ENCODE results near the gene IGFL3. TPM values are rescaled to one million over a fixed set of nuclear protein-coding genes. Genes with fewer than 3 reads are reported as not detected.

The IGFL3 gene
- polyA plus RNA-seq, 1 donor from 2014 or later, result not detected

GRCh38 chr19:46115396-46116106 is 8.9 kb downstream of the IGFL3 start:
- H3K9me3 ChIP-seq (ENCODE audit: low read length), result no peaks in the 10 kb centered on the region
- no peak overlapping the region for H2AFZ ChIP-seq (ENCODE audit: low read depth, low read length)
- H3K79me2 ChIP-seq (replicated peaks; ENCODE audit: insufficient read depth, low read length), result no peaks in the 10 kb centered on the region
- no peaks in the 10 kb centered on the region for H3K36me3 ChIP-seq (ENCODE audit: insufficient read depth, low read length)
- no peak overlapping the region for H3K4me2 ChIP-seq (ENCODE audit: low read length)
- H3K9ac ChIP-seq (ENCODE audit: low read length), result no peak overlapping the region
- H3K9me2 ChIP-seq (ENCODE audit: insufficient read depth, low read length), result no peaks in the 10 kb centered on the region
- no peaks in the 10 kb centered on the region for H3K27me3 ChIP-seq (ENCODE audit: insufficient read depth, low read depth, low read length)
- no peaks in the 10 kb centered on the region for H3F3A ChIP-seq (ENCODE audit: insufficient read depth, low read length, poor library complexity, severe bottlenecking)
- TF ChIP-seq TAF1 (IDR thresholded peaks at IDR 0.05; ENCODE audit: low read depth) (no peak), POLR2AphosphoS5 (IDR thresholded peaks at IDR 0.05) (no peak), SMC3 (conservative IDR thresholded peaks at IDR 0.05; ENCODE audit: poor library complexity) (no peak), RAD21 (conservative IDR thresholded peaks at IDR 0.05) (no peak), EZH2 (IDR thresholded peaks at IDR 0.05; ENCODE audit: borderline replicate concordance, insufficient read depth, low read length, poor library complexity, severe bottlenecking) (no peak), EP300 (conservative IDR thresholded peaks at IDR 0.05; ENCODE audit: poor library complexity, severe bottlenecking) (no peak), MXI1 (conservative IDR thresholded peaks at IDR 0.05; ENCODE audit: poor library complexity, severe bottlenecking) (no peak)
- TF ChIP-seq, protein P1, sequence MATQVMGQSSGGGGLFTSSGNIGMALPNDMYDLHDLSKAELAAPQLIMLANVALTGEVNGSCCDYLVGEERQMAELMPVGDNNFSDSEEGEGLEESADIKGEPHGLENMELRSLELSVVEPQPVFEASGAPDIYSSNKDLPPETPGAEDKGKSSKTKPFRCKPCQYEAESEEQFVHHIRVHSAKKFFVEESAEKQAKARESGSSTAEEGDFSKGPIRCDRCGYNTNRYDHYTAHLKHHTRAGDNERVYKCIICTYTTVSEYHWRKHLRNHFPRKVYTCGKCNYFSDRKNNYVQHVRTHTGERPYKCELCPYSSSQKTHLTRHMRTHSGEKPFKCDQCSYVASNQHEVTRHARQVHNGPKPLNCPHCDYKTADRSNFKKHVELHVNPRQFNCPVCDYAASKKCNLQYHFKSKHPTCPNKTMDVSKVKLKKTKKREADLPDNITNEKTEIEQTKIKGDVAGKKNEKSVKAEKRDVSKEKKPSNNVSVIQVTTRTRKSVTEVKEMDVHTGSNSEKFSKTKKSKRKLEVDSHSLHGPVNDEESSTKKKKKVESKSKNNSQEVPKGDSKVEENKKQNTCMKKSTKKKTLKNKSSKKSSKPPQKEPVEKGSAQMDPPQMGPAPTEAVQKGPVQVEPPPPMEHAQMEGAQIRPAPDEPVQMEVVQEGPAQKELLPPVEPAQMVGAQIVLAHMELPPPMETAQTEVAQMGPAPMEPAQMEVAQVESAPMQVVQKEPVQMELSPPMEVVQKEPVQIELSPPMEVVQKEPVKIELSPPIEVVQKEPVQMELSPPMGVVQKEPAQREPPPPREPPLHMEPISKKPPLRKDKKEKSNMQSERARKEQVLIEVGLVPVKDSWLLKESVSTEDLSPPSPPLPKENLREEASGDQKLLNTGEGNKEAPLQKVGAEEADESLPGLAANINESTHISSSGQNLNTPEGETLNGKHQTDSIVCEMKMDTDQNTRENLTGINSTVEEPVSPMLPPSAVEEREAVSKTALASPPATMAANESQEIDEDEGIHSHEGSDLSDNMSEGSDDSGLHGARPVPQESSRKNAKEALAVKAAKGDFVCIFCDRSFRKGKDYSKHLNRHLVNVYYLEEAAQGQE (IDR thresholded peaks at IDR 0.05; ENCODE audit: borderline replicate concordance), result no peak
- TF ChIP-seq, protein P2, sequence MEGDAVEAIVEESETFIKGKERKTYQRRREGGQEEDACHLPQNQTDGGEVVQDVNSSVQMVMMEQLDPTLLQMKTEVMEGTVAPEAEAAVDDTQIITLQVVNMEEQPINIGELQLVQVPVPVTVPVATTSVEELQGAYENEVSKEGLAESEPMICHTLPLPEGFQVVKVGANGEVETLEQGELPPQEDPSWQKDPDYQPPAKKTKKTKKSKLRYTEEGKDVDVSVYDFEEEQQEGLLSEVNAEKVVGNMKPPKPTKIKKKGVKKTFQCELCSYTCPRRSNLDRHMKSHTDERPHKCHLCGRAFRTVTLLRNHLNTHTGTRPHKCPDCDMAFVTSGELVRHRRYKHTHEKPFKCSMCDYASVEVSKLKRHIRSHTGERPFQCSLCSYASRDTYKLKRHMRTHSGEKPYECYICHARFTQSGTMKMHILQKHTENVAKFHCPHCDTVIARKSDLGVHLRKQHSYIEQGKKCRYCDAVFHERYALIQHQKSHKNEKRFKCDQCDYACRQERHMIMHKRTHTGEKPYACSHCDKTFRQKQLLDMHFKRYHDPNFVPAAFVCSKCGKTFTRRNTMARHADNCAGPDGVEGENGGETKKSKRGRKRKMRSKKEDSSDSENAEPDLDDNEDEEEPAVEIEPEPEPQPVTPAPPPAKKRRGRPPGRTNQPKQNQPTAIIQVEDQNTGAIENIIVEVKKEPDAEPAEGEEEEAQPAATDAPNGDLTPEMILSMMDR (IDR thresholded peaks at IDR 0.05; ENCODE audit: poor library complexity, severe bottlenecking), result no peak
- H4K20me1 ChIP-seq (ENCODE audit: insufficient read depth), result no peaks in the 10 kb centered on the region
- H3K27ac ChIP-seq (ENCODE audit: low read length), result no peak overlapping the region
- H3K4me3 ChIP-seq (ENCODE audit: low read length), result no peak overlapping the region

DNA sequence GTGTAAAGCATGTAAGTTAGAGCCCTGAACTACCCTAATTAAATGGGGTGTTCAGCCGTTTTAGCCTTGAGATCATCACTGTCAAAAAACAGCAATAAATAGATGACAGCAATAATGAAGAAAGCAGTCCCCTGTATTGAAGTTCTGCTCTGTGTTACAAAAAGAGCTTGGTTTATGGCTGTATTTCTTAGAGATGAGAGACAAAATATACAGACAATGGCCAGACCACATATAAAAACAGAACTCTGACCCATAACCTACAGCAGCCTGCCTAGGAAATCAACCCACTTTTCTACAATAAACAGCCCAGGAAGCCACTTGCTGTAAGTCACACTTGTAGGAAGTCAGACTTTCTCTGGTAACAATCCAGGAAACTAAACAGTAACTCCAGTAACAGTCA is 10.8 kb downstream of the IGFL3 start:
- Histone ChIP-seq H3K4me2 (ENCODE audit: low read length) (no peak overlapping the region), H3K4me3 (ENCODE audit: low read length) (no peak overlapping the region), H3K9me2 (ENCODE audit: insufficient read depth, low read length) (no peaks in the 10 kb centered on the region), H2AFZ (ENCODE audit: low read depth, low read length) (no peak overlapping the region), H3K79me2 (replicated peaks; ENCODE audit: insufficient read depth, low read length) (no peaks in the 10 kb centered on the region), H3K36me3 (ENCODE audit: insufficient read depth, low read length) (no peaks in the 10 kb centered on the region), H4K20me1 (ENCODE audit: insufficient read depth) (no peaks in the 10 kb centered on the region), H3K27me3 (ENCODE audit: insufficient read depth, low read depth, low read length) (no peaks in the 10 kb centered on the region), H3K9ac (ENCODE audit: low read length) (no peak overlapping the region), H3K9me3 (ENCODE audit: low read length) (no peaks in the 10 kb centered on the region), H3F3A (ENCODE audit: insufficient read depth, low read length, poor library complexity, severe bottlenecking) (no peaks in the 10 kb centered on the region), H3K27ac (ENCODE audit: low read length) (no peak overlapping the region)
- TF ChIP-seq, protein P1 (IDR thresholded peaks at IDR 0.05; ENCODE audit: borderline replicate concordance), result no peak
- no peak for TF ChIP-seq EZH2 (IDR thresholded peaks at IDR 0.05; ENCODE audit: borderline replicate concordance, insufficient read depth, low read length, poor library complexity, severe bottlenecking)
